ENCODE measurements around the gene MZF1. TPM values are rescaled to one million over a fixed set of nuclear protein-coding genes. Genes with fewer than 3 reads are reported as not detected.

Gene MZF1
- polyA plus RNA-seq, 3 donors = 27.6 to 65.3 (median 34.1) TPM

- DNase-seq (ENCODE audit: extremely low read depth in 1 of 11, low read depth in 9 of 11, low spot score in 4 of 11) = peak in 10 of 11 donors; percentile 79 to 92 (median 90)
Measured at GRCh38 chr19:58575183-58576041, 2.3 kb upstream of the MZF1 start.

GRCh38 chr19:58573658-58574164, 576 bp upstream of the MZF1 start:
- DNase-seq (ENCODE audit: extremely low read depth in 1 of 11, low read depth in 9 of 11, low spot score in 4 of 11) = no peak

GRCh38 chr19:58572026-58572817, 913 bp downstream of the MZF1 start:
- DNase-seq (ENCODE audit: extremely low read depth in 1 of 11, low read depth in 9 of 11, low spot score in 4 of 11) = no peak

GRCh38 chr19:58571575-58571947, 1.6 kb downstream of the MZF1 start:
- DNase-seq (ENCODE audit: extremely low read depth in 1 of 11, low read depth in 9 of 11, low spot score in 4 of 11) = no peak

GRCh38 chr19:58570770-58571574, 2.2 kb downstream of the MZF1 start:
- no peak for DNase-seq (ENCODE audit: extremely low read depth in 1 of 11, low read depth in 9 of 11, low spot score in 4 of 11)

GRCh38 chr19:58569943-58570670, 3.0 kb downstream of the MZF1 start:
- no peak for DNase-seq (ENCODE audit: extremely low read depth in 1 of 11, low read depth in 9 of 11, low spot score in 4 of 11)

GRCh38 chr19:58569191-58569942, 3.8 kb downstream of the MZF1 start:
- no peak for DNase-seq (ENCODE audit: extremely low read depth in 1 of 11, low read depth in 9 of 11, low spot score in 4 of 11)

- DNase-seq (ENCODE audit: extremely low read depth in 1 of 11, low read depth in 9 of 11, low spot score in 4 of 11) = no peak
Measured at GRCh38 chr19:58568453-58569130, 4.5 kb downstream of the MZF1 start.

GRCh38 chr19:58566989-58567388, 6.1 kb downstream of the MZF1 start:
- no peak for DNase-seq (ENCODE audit: extremely low read depth in 1 of 11, low read depth in 9 of 11, low spot score in 4 of 11)

GRCh38 chr19:58563823-58564222, 9.3 kb downstream of the MZF1 start:
- no peak for DNase-seq (ENCODE audit: extremely low read depth in 1 of 11, low read depth in 9 of 11, low spot score in 4 of 11)

GRCh38 chr19:58563034-58563573, 10.0 kb downstream of the MZF1 start:
- peak in 1 of 11 donors; percentile 33 for DNase-seq (ENCODE audit: extremely low read depth in 1 of 11, low read depth in 9 of 11, low spot score in 4 of 11)

GRCh38 chr19:58562122-58563033, 10.8 kb downstream of the MZF1 start:
- no peak for DNase-seq (ENCODE audit: extremely low read depth in 1 of 11, low read depth in 9 of 11, low spot score in 4 of 11)

- no peak for DNase-seq (ENCODE audit: extremely low read depth in 1 of 11, low read depth in 9 of 11, low spot score in 4 of 11)
Measured at GRCh38 chr19:58561373-58562121, 11.6 kb downstream of the MZF1 start.

GRCh38 chr19:58560921-58561320, 12.2 kb downstream of the MZF1 start:
- no peak for DNase-seq (ENCODE audit: extremely low read depth in 1 of 11, low read depth in 9 of 11, low spot score in 4 of 11)

All from renal cortex interstitium (tissue), 11 donors.